ENCODE results near the gene THEMIS2.

The THEMIS2 gene

GRCh38 chr1:27858072-27858948, 14.0 kb upstream of the THEMIS2 start:
- DNase-seq (ENCODE audit: low read depth) = peak; percentile 84
- TF ChIP-seq, protein P1, sequence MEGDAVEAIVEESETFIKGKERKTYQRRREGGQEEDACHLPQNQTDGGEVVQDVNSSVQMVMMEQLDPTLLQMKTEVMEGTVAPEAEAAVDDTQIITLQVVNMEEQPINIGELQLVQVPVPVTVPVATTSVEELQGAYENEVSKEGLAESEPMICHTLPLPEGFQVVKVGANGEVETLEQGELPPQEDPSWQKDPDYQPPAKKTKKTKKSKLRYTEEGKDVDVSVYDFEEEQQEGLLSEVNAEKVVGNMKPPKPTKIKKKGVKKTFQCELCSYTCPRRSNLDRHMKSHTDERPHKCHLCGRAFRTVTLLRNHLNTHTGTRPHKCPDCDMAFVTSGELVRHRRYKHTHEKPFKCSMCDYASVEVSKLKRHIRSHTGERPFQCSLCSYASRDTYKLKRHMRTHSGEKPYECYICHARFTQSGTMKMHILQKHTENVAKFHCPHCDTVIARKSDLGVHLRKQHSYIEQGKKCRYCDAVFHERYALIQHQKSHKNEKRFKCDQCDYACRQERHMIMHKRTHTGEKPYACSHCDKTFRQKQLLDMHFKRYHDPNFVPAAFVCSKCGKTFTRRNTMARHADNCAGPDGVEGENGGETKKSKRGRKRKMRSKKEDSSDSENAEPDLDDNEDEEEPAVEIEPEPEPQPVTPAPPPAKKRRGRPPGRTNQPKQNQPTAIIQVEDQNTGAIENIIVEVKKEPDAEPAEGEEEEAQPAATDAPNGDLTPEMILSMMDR (IDR thresholded peaks at IDR 0.05; ENCODE audit: insufficient read depth, low read depth, low read length, missing control alignments) = peak; percentile 98
- H3K4me3 ChIP-seq (ENCODE audit: low read length) = no peak overlapping the region

DNA sequence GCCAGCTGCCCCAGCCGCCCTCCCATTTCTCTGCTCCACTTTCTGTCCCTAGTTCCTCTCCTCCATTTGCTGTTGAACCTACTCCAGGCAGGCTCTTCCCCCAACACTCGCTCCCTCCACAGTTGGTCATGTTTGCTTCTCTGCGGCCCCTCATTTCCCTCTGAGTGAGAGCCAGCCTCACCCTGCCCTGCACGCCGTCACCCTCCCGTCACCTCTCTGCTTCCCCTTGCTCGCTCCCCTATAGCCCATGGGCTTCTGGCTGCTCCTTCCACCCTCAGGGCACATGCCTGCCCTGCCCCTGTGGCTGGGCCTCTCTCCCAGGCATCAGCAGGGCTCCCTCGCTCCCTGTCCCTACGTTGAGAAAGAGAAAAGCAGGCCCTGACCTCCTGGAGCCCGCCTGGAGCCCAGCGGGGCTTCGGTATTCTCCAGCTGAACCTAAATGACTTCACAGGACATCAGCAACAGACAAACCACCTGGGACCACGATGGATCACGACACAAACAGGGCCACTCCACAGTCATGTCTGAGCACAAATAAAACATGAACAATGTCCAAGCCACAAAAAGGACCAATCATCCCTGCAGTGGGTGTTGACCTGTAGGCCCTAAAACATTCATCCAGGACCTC, 13.3 kb upstream of the THEMIS2 start:
- no peak overlapping the region for H3K4me3 ChIP-seq (ENCODE audit: low read length)
- DNase-seq (ENCODE audit: low read depth) = no peak
- TF ChIP-seq, protein P1 (IDR thresholded peaks at IDR 0.05; ENCODE audit: insufficient read depth, low read depth, low read length, missing control alignments) = no peak

GRCh38 chr1:27861436-27861835, 10.9 kb upstream of the THEMIS2 start:
- DNase-seq (ENCODE audit: low read depth) = no peak
- TF ChIP-seq, protein P1 (IDR thresholded peaks at IDR 0.05; ENCODE audit: insufficient read depth, low read depth, low read length, missing control alignments) = no peak
- no peak overlapping the region for H3K4me3 ChIP-seq (ENCODE audit: low read length)

DNA sequence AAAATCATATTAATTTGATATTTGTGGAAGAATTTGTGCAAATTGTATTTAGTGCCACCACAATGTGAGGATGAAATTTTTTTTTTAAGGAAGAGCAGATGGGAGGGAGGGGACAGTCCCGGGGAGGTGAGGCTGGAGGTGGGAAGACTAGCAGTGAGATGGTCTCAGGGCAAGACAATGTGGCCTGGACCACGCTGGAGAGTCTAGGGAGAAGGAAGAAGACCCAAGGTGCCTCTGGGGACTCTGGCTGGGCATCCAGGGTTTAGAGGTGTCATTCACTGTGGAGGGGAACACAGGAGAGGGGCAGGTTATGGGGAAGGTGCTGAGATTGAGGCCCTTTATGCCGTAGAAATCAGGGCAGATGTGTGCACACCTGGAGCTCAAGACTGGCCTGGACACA, 10.3 kb upstream of the THEMIS2 start:
- DNase-seq (ENCODE audit: low read depth) = no peak
- H3K4me3 ChIP-seq (ENCODE audit: low read length) = no peak overlapping the region
- TF ChIP-seq, protein P1 (IDR thresholded peaks at IDR 0.05; ENCODE audit: insufficient read depth, low read depth, low read length, missing control alignments) = no peak

DNA sequence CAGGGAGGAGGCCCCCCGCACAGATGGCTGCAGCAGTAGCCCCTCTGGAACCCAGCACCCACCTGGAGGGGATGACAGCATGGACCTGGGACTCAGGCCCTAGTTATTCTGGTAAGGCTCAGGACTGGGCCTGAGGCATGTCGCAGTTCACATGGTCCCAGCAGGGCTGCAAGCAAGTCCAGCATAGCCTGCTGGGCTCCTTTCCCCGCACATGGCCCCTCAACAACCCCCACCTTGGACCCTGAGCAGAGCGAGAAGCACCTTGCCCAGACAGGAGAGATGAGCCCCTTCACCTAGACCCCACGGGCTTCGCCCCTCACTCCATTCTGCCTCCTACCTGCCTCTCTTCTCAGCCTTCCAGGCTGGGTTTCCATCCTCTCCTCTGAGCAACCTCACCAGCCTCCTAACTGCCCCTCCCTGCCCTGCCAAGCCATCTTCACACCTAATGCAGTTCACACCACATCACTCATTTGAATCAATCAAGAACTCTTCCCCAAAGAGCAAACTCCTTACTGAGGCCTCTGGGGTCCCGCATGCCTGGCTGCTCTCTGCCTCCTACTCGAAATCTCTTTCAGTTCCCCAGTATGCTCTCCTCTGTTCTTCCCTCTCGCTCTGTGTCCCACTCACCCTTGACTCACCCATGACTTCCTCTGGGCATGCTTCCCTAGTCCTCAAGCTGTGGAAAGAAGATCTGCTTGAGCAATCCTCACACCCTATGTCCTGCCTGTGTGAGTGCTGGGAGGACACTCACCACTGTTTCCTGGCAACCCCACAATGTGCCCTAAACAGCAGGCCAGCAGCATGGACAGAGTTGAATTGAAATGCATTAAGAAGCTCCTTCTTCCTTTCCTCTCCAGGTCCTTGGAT, 9.4 kb upstream of the THEMIS2 start:
- no peak overlapping the region for H3K4me3 ChIP-seq (ENCODE audit: low read length)
- peak; percentile 98 for DNase-seq (ENCODE audit: low read depth)
- TF ChIP-seq, protein P1 (IDR thresholded peaks at IDR 0.05; ENCODE audit: insufficient read depth, low read depth, low read length, missing control alignments) = no peak

- no peak for DNase-seq (ENCODE audit: low read depth)
- TF ChIP-seq, protein P1 (IDR thresholded peaks at IDR 0.05; ENCODE audit: insufficient read depth, low read depth, low read length, missing control alignments) = no peak
- H3K4me3 ChIP-seq (ENCODE audit: low read length) = no peak overlapping the region
These were observed 8.8 kb upstream of the THEMIS2 start for GRCh38 chr1:27863538-27863915.

Measured in epithelial cell of esophagus (primary cell).